GM12878 (cell line): ENCODE data around the gene CEP78. TPM values are rescaled to one million over a fixed set of nuclear protein-coding genes. Genes with fewer than 3 reads are reported as not detected.

Experiments used
- ATAC-seq: fragments of 200-7000 bp; cut with Tn5 transposase; 3 replicates; pipeline ENCODE4 v1.9.1; 2020; ENCODE audit warnings: mild to moderate bottlenecking, moderate library complexity
- BruUV-seq: library from RNA; stranded (reverse); fragments of 400-500 nt; replicated peaks from 2 replicates; lab custom pipeline; 2021; lab: Mats Ljungman, UMichigan
- CTCF ChIA-PET: fragments of 300-600 bp; sonication (Branson Sonifier 250); formaldehyde crosslinking; extraction: SDS; loops from one replicate; lab custom pipeline; 2021; ENCODE audit warnings: inconsistent platforms; lab: Yijun Ruan, JAX
- POLR2A ChIA-PET: fragments of 350-600 bp; formaldehyde crosslinking; extraction: SDS; loops from one replicate; lab custom pipeline; 2021; ENCODE audit warnings: inconsistent platforms; lab: Charles Lee
- RAD21 ChIA-PET: fragments of 300-600 bp; sonication (Branson Sonifier 250); formaldehyde crosslinking; loops from one replicate; lab custom pipeline; 2023; ENCODE audit warnings: antibody characterized with exemption; ENCODE audit not compliant: unreplicated experiment; lab: Charles Lee
- SMC1A ChIA-PET: fragments of 300-600 bp; sonication (Branson Sonifier 250); formaldehyde crosslinking; loops from one replicate; lab custom pipeline; 2023; ENCODE audit not compliant: unreplicated experiment, uncharacterized antibody; lab: Charles Lee
- DNase-seq: peaks from one replicate; pipeline ENCODE4 v3.0.0-alpha.2; 2011; ENCODE audit warnings: low read depth, low spot score
- FAIRE-seq: peaks from 3 replicates; lab custom pipeline; 2011; peaks lifted over from hg19 to GRCh38; lab: Jason Lieb, UNC
- H2AFZ ChIP-seq: 2 replicates; pipeline ENCODE4 v1.6.0; 2011; ENCODE audit warnings: low read depth, low read length, control low read depth; ENCODE audit not compliant: control insufficient read depth
- H3K27ac ChIP-seq: 2 replicates; pipeline ENCODE4 v1.5.1; 2011; ENCODE audit warnings: control low read depth; ENCODE audit not compliant: control insufficient read depth, insufficient read depth
- H3K27me3 ChIP-seq, 2 experiments: replicated peaks in 1 of 2; 2 replicates each; pipeline versions ENCODE4 v1.6.0 to v1.6.1; 2011; ENCODE audit warnings: low read length in 1 of 2; ENCODE audit not compliant: control insufficient read depth in 2 of 2, insufficient read depth in 2 of 2
- H3K36me3 ChIP-seq, 2 experiments: 2 replicates each; pipeline ENCODE4 v1.5.1; 2011; ENCODE audit warnings: low read length in 1 of 2; ENCODE audit not compliant: control insufficient read depth in 2 of 2, insufficient read depth in 2 of 2
- H3K4me1 ChIP-seq: 2 replicates; pipeline ENCODE4 v1.6.1; 2011; ENCODE audit warnings: mild to moderate bottlenecking, low read length, moderate library complexity, mixed read lengths; ENCODE audit not compliant: control insufficient read depth, insufficient read depth
- H3K4me2 ChIP-seq: 2 replicates; pipeline ENCODE4 v1.6.0; 2011; ENCODE audit warnings: control low read depth; ENCODE audit not compliant: control insufficient read depth, insufficient read depth
- H3K4me3 ChIP-seq: fragments of 200-600 bp; sonication (generic); 2 replicates; pipeline ENCODE4 v1.5.1; 2016
- H3K79me2 ChIP-seq: 2 replicates; pipeline ENCODE4 v1.6.0; 2011; ENCODE audit warnings: low read length; ENCODE audit not compliant: control insufficient read depth, insufficient read depth
- H3K9ac ChIP-seq: 2 replicates; pipeline ENCODE4 v1.8.0; 2011; ENCODE audit warnings: low read length, control low read depth, mixed read lengths; ENCODE audit not compliant: control insufficient read depth, insufficient read depth
- H3K9me3 ChIP-seq: replicated peaks from 3 replicates; pipeline ENCODE4 v1.5.1; 2011; ENCODE audit warnings: mild to moderate bottlenecking, low read length; ENCODE audit not compliant: control insufficient read depth, insufficient read depth
- H4K20me1 ChIP-seq: 2 replicates; pipeline ENCODE4 v1.6.0; 2011; ENCODE audit not compliant: control insufficient read depth, insufficient read depth
- BMI1 ChIP-seq: fragments of 450-650 bp; IDR thresholded peaks from 2 replicates; pipeline ENCODE4 v1.6.1; 2016; ENCODE audit warnings: mild to moderate bottlenecking, moderate library complexity, borderline replicate concordance
- CBX5 ChIP-seq: sonication (generic); IDR thresholded peaks from 2 replicates; pipeline ENCODE4 v1.6.1; 2016; ENCODE audit warnings: low read depth, moderate library complexity, mild to moderate bottlenecking, inconsistent platforms
- CHD1 ChIP-seq: IDR thresholded peaks from 2 replicates; pipeline ENCODE4 v1.6.1; 2012; ENCODE audit warnings: low read depth, low read length, improper control_type of control experiment
- CREM ChIP-seq: IDR thresholded peaks from 2 replicates; pipeline ENCODE4 v1.6.1; 2014; ENCODE audit warnings: antibody characterized with exemption, low read depth
- IRF4 ChIP-seq: IDR thresholded peaks from 2 replicates; pipeline ENCODE4 v1.6.1; 2011; ENCODE audit warnings: low read depth, low read length
- PBX3 ChIP-seq: IDR thresholded peaks from 2 replicates; pipeline ENCODE4 v1.6.1; 2011; ENCODE audit warnings: mild to moderate bottlenecking, low read depth, low read length, moderate library complexity; ENCODE audit not compliant: insufficient replicate concordance
- POLR2A ChIP-seq: IDR thresholded peaks from 2 replicates; pipeline ENCODE4 v1.6.1; 2011; ENCODE audit warnings: low read depth, mild to moderate bottlenecking, low read length
- POLR2AphosphoS5 ChIP-seq: IDR thresholded peaks from 2 replicates; pipeline ENCODE4 v1.6.1; 2011; ENCODE audit warnings: mild to moderate bottlenecking, low read length, inconsistent platforms
- POU2F2 ChIP-seq: IDR thresholded peaks from 3 replicates; pipeline ENCODE4 v1.6.1; 2011; ENCODE audit warnings: low read depth, mild to moderate bottlenecking, low read length, borderline replicate concordance
- PRDM15 ChIP-seq: fragments of 450-650 bp; formaldehyde crosslinking; IDR thresholded peaks from 2 replicates; pipeline ENCODE4 v1.4.0; 2020; ENCODE audit warnings: mild to moderate bottlenecking, moderate library complexity
- STAT1 ChIP-seq: fragments of 450-650 bp; conservative IDR thresholded peaks from 2 replicates; pipeline ENCODE4 v1.6.1; 2014; ENCODE audit warnings: antibody characterized with exemption, mild to moderate bottlenecking
- TCF7 ChIP-seq: IDR thresholded peaks from 2 replicates; pipeline ENCODE4 v1.6.1; 2014; ENCODE audit warnings: antibody characterized with exemption, borderline replicate concordance
- WRNIP1 ChIP-seq: IDR thresholded peaks from 2 replicates; pipeline ENCODE4 v1.6.1; 2011; ENCODE audit warnings: low read depth, low read length, improper control_type of control experiment, borderline replicate concordance
- ZNF217 ChIP-seq: fragments of 450-650 bp; IDR thresholded peaks from 2 replicates; pipeline ENCODE4 v1.6.1; 2017; ENCODE audit warnings: antibody characterized with exemption, mild to moderate bottlenecking
- ZZZ3 ChIP-seq: IDR thresholded peaks from 2 replicates; pipeline ENCODE4 v1.6.1; 2011; ENCODE audit warnings: low read depth; ENCODE audit not compliant: control insufficient read depth, insufficient read length
- WGBS: methylation state at CpG from one replicate; pipeline ENCODE4 v1.1.6; 2016; ENCODE audit warnings: low lambda C conversion rate; ENCODE audit not compliant: insufficient replicate concordance, insufficient coverage; ENCODE audit errors: missing lambda C conversion rate; 5-methylcytosine and 5-hydroxymethylcytosine counted together
- in situ Hi-C: fragments of 300-500 bp; cut with MboI; formaldehyde crosslinking; loops from 9 replicates; pipeline ENCODE4 v1.14.3; 2018; ENCODE audit warnings: mixed read lengths
- intact Hi-C: fragments of 100-400 bp; cut with micrococcal nuclease; formaldehyde crosslinking; loops from one replicate; pipeline ENCODE4 v1.14.2; 2022; ENCODE audit not compliant: unreplicated experiment
- polyA plus RNA-seq, 11 experiments: library from polyadenylated mRNA; depleted of rRNA in 4 of 11; unstranded in 6 of 11; stranded (reverse) in 5 of 11; fragments of >200 nt; fragmentation: Nextera tagmentation in 4 of 11; fragmentation: Illumina TruSeq in 1 of 11; extraction: Ambion mirVana in 4 of 11; extraction: Trizol in 1 of 11; gene quantifications; 1 replicate in 1 of 11; 2 replicates in 10 of 11; pipeline versions ENCODE4 v1.2.1 to v1.2.3, GENCODE V29; 2011 to 2016; ENCODE audit warnings: inconsistent platforms in 2 of 11, missing spikeins in 2 of 11, low read depth in 1 of 11
- total RNA-seq, 4 experiments: library from RNA; depleted of rRNA in 3 of 4; stranded (reverse); fragments of >200 nt in 3 of 4; fragmentation: Illumina TruSeq in 1 of 4; extraction: Trizol in 1 of 4; gene quantifications; 2 replicates each; pipeline versions ENCODE4 v1.2.1 to v1.2.3, GENCODE V29; 2013 to 2021
- TF ChIP-seq, protein P1 (sequence below): fragments of 450-650 bp; IDR thresholded peaks from 2 replicates; pipeline ENCODE4 v1.6.1; 2014; ENCODE audit warnings: mild to moderate bottlenecking

CEP78 gene
- total and polyA plus RNA-seq, 10 of the 15 experiments (the other 5 are each of a cell fraction or from before 2014, with no cell fraction given): 4.1 to 44.9 (median 27.9) TPM

GRCh38 chr9:78325846-78326360, 90.0 kb downstream of the CEP78 start:
- DNase-seq: no peak
- FAIRE-seq: no peak
- no peak for ATAC-seq
- 87% methylated on average over 5 of the region's 5 CpGs for WGBS
- Histone ChIP-seq H3K9ac (no peak overlapping the region), H3K79me2 (no peaks in the 10 kb centered on the region), H3K27ac (no peak overlapping the region), H2AFZ (no peak overlapping the region), H3K36me3 (peaks cover 0 to 2% of the 10 kb centered on the region in 2 experiments; a peak in 1 of 4 replicates), H4K20me1 (no peaks in the 10 kb centered on the region), H3K9me3 (no peaks in the 10 kb centered on the region), H3K27me3 (no peaks in the 10 kb centered on the region), H3K4me2 (no peak overlapping the region), H3K4me3 (no peak overlapping the region), H3K4me1 (no peaks in the 10 kb centered on the region)
- RAD21 ChIA-PET: no interaction called here
- CTCF ChIA-PET: interaction anchor here (0.8 kb wide), 1 partner anchor 10 kb away, joined by 3 read pairs; no protein-coding TSS in a partner anchor
- no TSS peak for BruUV-seq
- no peak for TF ChIP-seq WRNIP1
- TF ChIP-seq POLR2AphosphoS5: no peak
- TF ChIP-seq POLR2A: no peak
- TF ChIP-seq STAT1: no peak
- no peak for TF ChIP-seq BMI1
- no peak for TF ChIP-seq CHD1
- no peak for TF ChIP-seq CBX5
- TF ChIP-seq, protein P1, sequence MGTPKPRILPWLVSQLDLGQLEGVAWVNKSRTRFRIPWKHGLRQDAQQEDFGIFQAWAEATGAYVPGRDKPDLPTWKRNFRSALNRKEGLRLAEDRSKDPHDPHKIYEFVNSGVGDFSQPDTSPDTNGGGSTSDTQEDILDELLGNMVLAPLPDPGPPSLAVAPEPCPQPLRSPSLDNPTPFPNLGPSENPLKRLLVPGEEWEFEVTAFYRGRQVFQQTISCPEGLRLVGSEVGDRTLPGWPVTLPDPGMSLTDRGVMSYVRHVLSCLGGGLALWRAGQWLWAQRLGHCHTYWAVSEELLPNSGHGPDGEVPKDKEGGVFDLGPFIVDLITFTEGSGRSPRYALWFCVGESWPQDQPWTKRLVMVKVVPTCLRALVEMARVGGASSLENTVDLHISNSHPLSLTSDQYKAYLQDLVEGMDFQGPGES: no peak
- TF ChIP-seq ZNF217: no peak
- TF ChIP-seq PRDM15 (CRISPR knock-in tag): no peak
- no peak for TF ChIP-seq POU2F2
- no peak for TF ChIP-seq ZZZ3
- no peak for TF ChIP-seq IRF4
- TF ChIP-seq CREM: no peak
- no peak for TF ChIP-seq PBX3
- TF ChIP-seq TCF7: no peak
- intact Hi-C loops (no loop called here), in situ Hi-C loops (no loop called here)
- POLR2A ChIA-PET: no interaction called here
- SMC1A ChIA-PET: no interaction called here
